GM12878 (cell line): Measurements from ENCODE around the gene PAX3. TPM values are rescaled to one million over a fixed set of nuclear protein-coding genes. Genes with fewer than 3 reads are reported as not detected.

Source experiments
- BCL11A ChIP-seq: IDR thresholded peaks from 2 replicates; pipeline ENCODE4 v1.6.1; 2011; ENCODE audit warnings: low read depth, low read length
- BRCA1 ChIP-seq: IDR thresholded peaks from 2 replicates; pipeline ENCODE4 v1.6.1; 2011; ENCODE audit warnings: low read depth, low read length, improper control_type of control experiment
- CBX5 ChIP-seq: sonication (generic); IDR thresholded peaks from 2 replicates; pipeline ENCODE4 v1.6.1; 2016; ENCODE audit warnings: low read depth, moderate library complexity, mild to moderate bottlenecking, inconsistent platforms
- EED ChIP-seq: sonication (generic); IDR thresholded peaks from 2 replicates; pipeline ENCODE4 v1.6.1; 2016; ENCODE audit warnings: antibody characterized with exemption, low read depth
- HCFC1 ChIP-seq: fragments of 150-350 bp; IDR thresholded peaks from 2 replicates; pipeline ENCODE4 v1.6.1; 2014; ENCODE audit warnings: low read length
- IKZF1 ChIP-seq: fragments of 450-650 bp; conservative IDR thresholded peaks from 2 replicates; pipeline ENCODE4 v1.6.1; 2017; ENCODE audit warnings: antibody characterized with exemption, mild to moderate bottlenecking
- KLF5 ChIP-seq: fragments of 450-650 bp; IDR thresholded peaks from 2 replicates; pipeline ENCODE4 v1.6.1; 2014; ENCODE audit warnings: mild to moderate bottlenecking; ENCODE audit not compliant: partially characterized antibody
- LARP7 ChIP-seq: fragments of 450-650 bp; IDR thresholded peaks from 2 replicates; pipeline ENCODE4 v1.6.1; 2017; ENCODE audit warnings: mild to moderate bottlenecking
- MTA2 ChIP-seq: fragments of 450-650 bp; IDR thresholded peaks from 2 replicates; pipeline ENCODE4 v1.6.1; 2016; ENCODE audit warnings: low read depth, mild to moderate bottlenecking, moderate library complexity
- PKNOX1 ChIP-seq: fragments of 450-650 bp; IDR thresholded peaks from 2 replicates; pipeline ENCODE4 v1.6.1; 2016; ENCODE audit warnings: mild to moderate bottlenecking
- RCOR1 ChIP-seq: conservative IDR thresholded peaks from 2 replicates; pipeline ENCODE4 v1.6.1; 2012; ENCODE audit warnings: low read depth, low read length, improper control_type of control experiment
- RELA ChIP-seq: fragments of 450-650 bp; IDR thresholded peaks from 2 replicates; pipeline ENCODE4 v1.8.0; 2014; ENCODE audit warnings: borderline replicate concordance; ENCODE audit not compliant: partially characterized antibody
- SIN3A ChIP-seq: IDR thresholded peaks from 2 replicates; pipeline ENCODE4 v1.6.1; 2012; ENCODE audit warnings: low read depth, low read length, improper control_type of control experiment
- SKIL ChIP-seq: fragments of 450-650 bp; IDR thresholded peaks from 2 replicates; pipeline ENCODE4 v1.6.1; 2017; ENCODE audit warnings: mild to moderate bottlenecking, low read depth, inconsistent platforms; ENCODE audit not compliant: poor library complexity, severe bottlenecking
- SMARCA5 ChIP-seq: fragments of 450-650 bp; IDR thresholded peaks from 2 replicates; pipeline ENCODE4 v1.6.1; 2017; ENCODE audit warnings: mild to moderate bottlenecking
- SMC3 ChIP-seq: IDR thresholded peaks from 2 replicates; pipeline ENCODE4 v1.6.1; 2011; ENCODE audit warnings: low read length, improper control_type of control experiment, borderline replicate concordance
- SP1 ChIP-seq: IDR thresholded peaks from one replicate; pipeline ENCODE4 v1.6.1; 2011; ENCODE audit warnings: low read depth, low read length
- STAT1 ChIP-seq: fragments of 450-650 bp; conservative IDR thresholded peaks from 2 replicates; pipeline ENCODE4 v1.6.1; 2014; ENCODE audit warnings: antibody characterized with exemption, mild to moderate bottlenecking
- TCF3 ChIP-seq: IDR thresholded peaks from 2 replicates; pipeline ENCODE4 v1.6.1; 2012; ENCODE audit warnings: low read depth, mild to moderate bottlenecking, low read length, borderline replicate concordance; ENCODE audit not compliant: insufficient read depth
- YY1 ChIP-seq: IDR thresholded peaks from 2 replicates; pipeline ENCODE4 v1.6.1; 2011; ENCODE audit warnings: low read depth, mild to moderate bottlenecking, low read length
- ZSCAN29 ChIP-seq: fragments of 450-650 bp; IDR thresholded peaks from 2 replicates; pipeline ENCODE4 v1.6.1; 2017; ENCODE audit warnings: mild to moderate bottlenecking, moderate library complexity
- polyA plus RNA-seq, 11 experiments: library from polyadenylated mRNA; depleted of rRNA in 4 of 11; unstranded in 6 of 11; stranded (reverse) in 5 of 11; fragments of >200 nt; fragmentation: Nextera tagmentation in 4 of 11; fragmentation: Illumina TruSeq in 1 of 11; extraction: Ambion mirVana in 4 of 11; extraction: Trizol in 1 of 11; gene quantifications; 1 replicate in 1 of 11; 2 replicates in 10 of 11; pipeline versions ENCODE4 v1.2.1 to v1.2.3, GENCODE V29; 2011 to 2016; ENCODE audit warnings: inconsistent platforms in 2 of 11, missing spikeins in 2 of 11, low read depth in 1 of 11
- total RNA-seq, 4 experiments: library from RNA; depleted of rRNA in 3 of 4; stranded (reverse); fragments of >200 nt in 3 of 4; fragmentation: Illumina TruSeq in 1 of 4; extraction: Trizol in 1 of 4; gene quantifications; 2 replicates each; pipeline versions ENCODE4 v1.2.1 to v1.2.3, GENCODE V29; 2013 to 2021

The PAX3 gene
- total and polyA plus RNA-seq, 10 of the 15 experiments (the other 5 are each of a cell fraction or from before 2014, with no cell fraction given) = not detected

GRCh38 chr2:222318026-222318711 lies 19.4 kb upstream of the PAX3 start (continued):
- TF ChIP-seq KLF5 (no peak), STAT1 (peak; percentile 37; the same call in 1 of the 2 replicates), PKNOX1 (peak; percentile 65; the same call in 1 of the 2 replicates), LARP7 (peak; percentile 71), RCOR1 (no peak), YY1 (peak; percentile 27; the same call in 1 of the 2 replicates), TCF3 (peak; percentile 85; the same call in 1 of the 2 replicates), RELA (peak; percentile 17), IKZF1 (no peak; the same call in 1 of the 2 replicates), SMC3 (peak; percentile 85; the same call in 1 of the 2 replicates), CBX5 (no peak), SP1 (no peak), ZSCAN29 (no peak), MTA2 (no peak), BRCA1 (no peak), SIN3A (0 out of 2 replicates have a peak, but pooled peaks have one; percentile 39), HCFC1 (no peak), SKIL (no peak), SMARCA5 (peak; percentile 90), EED (0 out of 2 replicates have a peak, but pooled peaks have one; percentile 36), BCL11A (no peak)
